OCI-LY1 (cell line): Measurements from ENCODE around the gene FHIT.

Experiments
- H2AFZ ChIP-seq: fragments of 200-600 bp; sonication (generic), shearing (Covaris generic); 2 replicates; pipeline ENCODE4 v1.6.0; 2014; ENCODE audit warnings: antibody characterized with exemption, mild to moderate bottlenecking, low read length
- H3F3A ChIP-seq: fragments of 200-600 bp; sonication (generic), shearing (Covaris generic); 2 replicates; pipeline ENCODE4 v1.6.0; 2014; ENCODE audit warnings: mild to moderate bottlenecking, antibody characterized with exemption, low read length, moderate library complexity; ENCODE audit not compliant: insufficient read depth
- H3K27ac ChIP-seq: fragments of 200-600 bp; sonication (generic); 2 replicates; pipeline ENCODE4 v1.5.1; 2014; ENCODE audit warnings: low read length, mixed run types, mild to moderate bottlenecking, low read depth; ENCODE audit not compliant: poor library complexity, severe bottlenecking
- H3K27me3 ChIP-seq: fragments of 200-600 bp; sonication (generic); 2 replicates; pipeline ENCODE4 v1.6.0; 2014; ENCODE audit warnings: antibody characterized with exemption, mild to moderate bottlenecking, low read length, moderate library complexity; ENCODE audit not compliant: insufficient read depth
- H3K36me3 ChIP-seq: fragments of 200-600 bp; sonication (generic); 2 replicates; pipeline ENCODE4 v1.6.1; 2014; ENCODE audit warnings: mild to moderate bottlenecking, antibody characterized with exemption, low read length, moderate library complexity, mixed read lengths; ENCODE audit not compliant: insufficient read depth
- H3K4me1 ChIP-seq: fragments of 200-600 bp; sonication (generic); 2 replicates; pipeline ENCODE4 v1.5.1; 2014; ENCODE audit warnings: mild to moderate bottlenecking, low read length, moderate library complexity; ENCODE audit not compliant: insufficient read depth, severe bottlenecking
- H3K4me2 ChIP-seq: fragments of 200-600 bp; sonication (generic), shearing (Covaris generic); 2 replicates; pipeline ENCODE4 v1.6.1; 2014; ENCODE audit warnings: low read length
- H3K4me3 ChIP-seq: fragments of 200-600 bp; sonication (generic); 2 replicates; pipeline ENCODE4 v1.5.1; 2014; ENCODE audit warnings: low read length, low read depth, mild to moderate bottlenecking, mixed read lengths; ENCODE audit not compliant: poor library complexity, severe bottlenecking
- H3K79me2 ChIP-seq: fragments of 200-600 bp; shearing (Covaris generic); 2 replicates; pipeline ENCODE4 v1.6.1; 2016; ENCODE audit warnings: mixed run types, low read length, mixed read lengths; ENCODE audit not compliant: insufficient read depth
- H3K9ac ChIP-seq: fragments of 200-600 bp; sonication (generic), shearing (Covaris generic); 2 replicates; pipeline ENCODE4 v1.6.1; 2014; ENCODE audit warnings: mild to moderate bottlenecking, low read length, mixed read lengths
- H3K9me2 ChIP-seq: fragments of 200-600 bp; sonication (generic), shearing (Covaris generic); 2 replicates; pipeline ENCODE4 v1.6.1; 2014; ENCODE audit warnings: low read depth, mild to moderate bottlenecking, low read length, mixed read lengths
- H3K9me3 ChIP-seq: fragments of 200-600 bp; shearing (Covaris generic); 2 replicates; pipeline ENCODE4 v1.6.1; 2014; ENCODE audit warnings: low read length, mixed read lengths
- H4K20me1 ChIP-seq: fragments of 200-600 bp; sonication (generic), shearing (Covaris generic); 2 replicates; pipeline ENCODE4 v1.6.0; 2016; ENCODE audit warnings: mild to moderate bottlenecking, low read length; ENCODE audit not compliant: insufficient read depth
- EZH2 ChIP-seq: fragments of 200-600 bp; sonication (generic), shearing (Covaris generic); IDR thresholded peaks from 2 replicates; pipeline ENCODE4 v1.8.0; 2017; ENCODE audit warnings: borderline replicate concordance, mixed run types, mild to moderate bottlenecking, antibody characterized with exemption, low read length, moderate library complexity, mixed read lengths
- TF ChIP-seq, protein P1 (sequence below): fragments of 200-600 bp; sonication (generic), shearing (Covaris generic); IDR thresholded peaks from 2 replicates; pipeline ENCODE4 v1.5.1; 2017; ENCODE audit warnings: mild to moderate bottlenecking, antibody characterized with exemption, low read length, moderate library complexity, mixed read lengths

The FHIT gene

DNA sequence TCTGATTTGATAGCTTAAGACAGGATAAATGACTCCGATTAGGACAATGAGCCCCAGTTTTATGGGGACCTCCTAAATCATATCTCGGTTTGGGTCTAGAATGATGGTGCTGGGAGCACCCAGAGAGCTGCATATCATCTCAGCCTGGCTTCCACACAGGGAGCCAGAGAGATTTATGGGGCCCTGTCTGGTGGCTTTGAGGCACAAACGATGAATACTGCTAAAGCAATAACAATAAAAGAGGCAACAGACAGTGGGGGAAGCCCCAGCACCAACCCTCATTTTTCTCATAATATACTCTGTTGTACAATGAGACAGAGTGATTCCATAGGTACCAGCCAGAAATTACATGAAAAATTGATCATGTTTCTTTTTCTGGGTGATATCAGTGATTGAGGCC is 1312.4 kb downstream of the FHIT start:
- H3K4me1 ChIP-seq, result no peaks in the 10 kb centered on the region
- H3K9me2 ChIP-seq, result no peaks in the 10 kb centered on the region
- no peaks in the 10 kb centered on the region for H3K9me3 ChIP-seq
- TF ChIP-seq, protein P1, sequence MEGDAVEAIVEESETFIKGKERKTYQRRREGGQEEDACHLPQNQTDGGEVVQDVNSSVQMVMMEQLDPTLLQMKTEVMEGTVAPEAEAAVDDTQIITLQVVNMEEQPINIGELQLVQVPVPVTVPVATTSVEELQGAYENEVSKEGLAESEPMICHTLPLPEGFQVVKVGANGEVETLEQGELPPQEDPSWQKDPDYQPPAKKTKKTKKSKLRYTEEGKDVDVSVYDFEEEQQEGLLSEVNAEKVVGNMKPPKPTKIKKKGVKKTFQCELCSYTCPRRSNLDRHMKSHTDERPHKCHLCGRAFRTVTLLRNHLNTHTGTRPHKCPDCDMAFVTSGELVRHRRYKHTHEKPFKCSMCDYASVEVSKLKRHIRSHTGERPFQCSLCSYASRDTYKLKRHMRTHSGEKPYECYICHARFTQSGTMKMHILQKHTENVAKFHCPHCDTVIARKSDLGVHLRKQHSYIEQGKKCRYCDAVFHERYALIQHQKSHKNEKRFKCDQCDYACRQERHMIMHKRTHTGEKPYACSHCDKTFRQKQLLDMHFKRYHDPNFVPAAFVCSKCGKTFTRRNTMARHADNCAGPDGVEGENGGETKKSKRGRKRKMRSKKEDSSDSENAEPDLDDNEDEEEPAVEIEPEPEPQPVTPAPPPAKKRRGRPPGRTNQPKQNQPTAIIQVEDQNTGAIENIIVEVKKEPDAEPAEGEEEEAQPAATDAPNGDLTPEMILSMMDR, result no peak
- TF ChIP-seq EZH2, result no peak
- H3K36me3 ChIP-seq, result no peaks in the 10 kb centered on the region
- H2AFZ ChIP-seq, result no peak overlapping the region
- H3F3A ChIP-seq, result no peaks in the 10 kb centered on the region
- H3K79me2 ChIP-seq, result no peaks in the 10 kb centered on the region
- no peak overlapping the region for H3K27ac ChIP-seq
- no peak overlapping the region for H3K4me2 ChIP-seq
- no peak overlapping the region for H3K9ac ChIP-seq
- H3K4me3 ChIP-seq, result no peak overlapping the region
- 0 out of 2 replicates have a peak, but pooled peaks cover 3% of the 10 kb centered on the region for H3K27me3 ChIP-seq
- no peaks in the 10 kb centered on the region for H4K20me1 ChIP-seq

DNA sequence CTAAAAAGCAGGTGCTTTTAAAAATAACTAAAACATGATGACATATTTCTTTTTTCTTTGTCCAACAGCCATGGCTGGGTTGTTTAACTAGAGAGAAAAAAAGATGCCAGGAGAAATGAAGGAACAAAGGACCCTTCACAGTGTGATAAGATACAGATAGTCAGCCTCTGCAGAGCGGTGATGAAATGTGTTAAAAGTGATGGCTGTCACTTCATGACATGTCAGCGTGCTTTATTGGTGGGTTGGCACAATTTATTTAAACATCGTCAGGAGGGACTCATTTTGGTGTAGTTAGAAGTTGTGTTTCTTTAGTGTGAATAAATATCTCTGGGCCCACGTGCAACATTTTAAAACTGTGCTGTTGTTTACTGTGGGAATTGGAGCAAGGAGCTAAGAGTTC is 1314.1 kb downstream of the FHIT start:
- H3K9me3 ChIP-seq, result no peaks in the 10 kb centered on the region
- H4K20me1 ChIP-seq, result no peaks in the 10 kb centered on the region
- H3K4me1 ChIP-seq, result no peaks in the 10 kb centered on the region
- no peak overlapping the region for H2AFZ ChIP-seq
- H3K27me3 ChIP-seq, result 0 out of 2 replicates have a peak, but pooled peaks cover 3% of the 10 kb centered on the region
- H3K36me3 ChIP-seq, result no peaks in the 10 kb centered on the region
- TF ChIP-seq, protein P1, result no peak
- no peak for TF ChIP-seq EZH2
- no peak overlapping the region for H3K9ac ChIP-seq
- H3K4me2 ChIP-seq, result no peak overlapping the region
- H3K4me3 ChIP-seq, result no peak overlapping the region
- no peaks in the 10 kb centered on the region for H3K79me2 ChIP-seq
- H3F3A ChIP-seq, result no peaks in the 10 kb centered on the region
- H3K9me2 ChIP-seq, result no peaks in the 10 kb centered on the region
- H3K27ac ChIP-seq, result no peak overlapping the region

DNA sequence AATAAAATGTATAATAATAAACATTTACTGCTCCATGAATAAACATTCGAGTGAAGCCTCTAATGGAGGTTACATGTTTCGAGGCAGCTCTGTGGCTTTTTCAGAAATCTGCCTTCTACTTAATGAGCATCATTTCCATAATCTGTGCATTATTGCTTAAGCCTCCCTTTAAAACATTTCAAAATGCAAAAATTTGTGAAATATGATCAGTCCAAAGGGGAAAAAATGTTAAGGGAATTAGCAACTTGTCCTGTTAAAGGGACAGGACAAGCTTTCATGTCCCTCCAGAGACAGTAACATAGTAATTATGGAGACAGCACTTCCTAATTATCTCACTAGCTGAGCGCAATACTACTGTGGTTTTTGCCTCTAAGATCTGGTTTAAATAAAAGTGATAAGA is 1314.8 kb downstream of the FHIT start:
- no peak overlapping the region for H3K4me2 ChIP-seq
- no peak overlapping the region for H3K27ac ChIP-seq
- no peak overlapping the region for H3K4me3 ChIP-seq
- H3K9me2 ChIP-seq, result no peaks in the 10 kb centered on the region
- H3K79me2 ChIP-seq, result no peaks in the 10 kb centered on the region
- H2AFZ ChIP-seq, result no peak overlapping the region
- H3F3A ChIP-seq, result no peaks in the 10 kb centered on the region
- no peak overlapping the region for H3K9ac ChIP-seq
- no peaks in the 10 kb centered on the region for H4K20me1 ChIP-seq
- no peak for TF ChIP-seq EZH2
- TF ChIP-seq, protein P1, result no peak
- no peaks in the 10 kb centered on the region for H3K36me3 ChIP-seq
- H3K27me3 ChIP-seq, result 0 out of 2 replicates have a peak, but pooled peaks cover 2% of the 10 kb centered on the region
- no peaks in the 10 kb centered on the region for H3K4me1 ChIP-seq
- no peaks in the 10 kb centered on the region for H3K9me3 ChIP-seq
